ENCODE results near the gene GPM6B. TPM values are rescaled to one million over a fixed set of nuclear protein-coding genes. Genes with fewer than 3 reads are reported as not detected.

The GPM6B gene
- total and polyA plus RNA-seq, 2 experiments from 2014 or later = 82.6 to 95.4 TPM

- Histone ChIP-seq H3K9me2 (ENCODE audit: insufficient read depth) (no peaks in the 10 kb centered on the region), H3K4me3 (no peak overlapping the region), H3K4me1 (ENCODE audit: insufficient read depth) (0 out of 2 replicates have a peak, but pooled peaks cover 6% of the 10 kb centered on the region), H3K27ac (ENCODE audit: low read depth) (no peak overlapping the region), H2AFZ (no peak overlapping the region), H3F3A (replicated peaks; ENCODE audit: low read depth) (no peaks in the 10 kb centered on the region), H3K36me3 (ENCODE audit: insufficient read depth) (no peaks in the 10 kb centered on the region), H4K20me1 (replicated peaks; ENCODE audit: insufficient read depth) (no peaks in the 10 kb centered on the region), H3K79me2 (replicated peaks; ENCODE audit: insufficient read depth) (peaks cover 9% of the 10 kb centered on the region; the same call in 1 of the 2 replicates), H3K4me2 (no peak overlapping the region), H3K27me3 (ENCODE audit: insufficient read depth) (no peaks in the 10 kb centered on the region)
- no peaks in the 10 kb centered on the region for H3K9me3 Mint-ChIP-seq
- H3K36me3 Mint-ChIP-seq (ENCODE audit: low read depth) = no peaks in the 10 kb centered on the region
- peaks cover 29% of the 10 kb centered on the region for H3K4me1 Mint-ChIP-seq
- no peak for TF ChIP-seq ZNF331 (CRISPR knock-in tag; IDR thresholded peaks at IDR 0.05; ENCODE audit: low read depth)
- TF ChIP-seq NANOG (IDR thresholded peaks at IDR 0.05; ENCODE audit: borderline replicate concordance) = no peak
- TF ChIP-seq EZH2 (IDR thresholded peaks at IDR 0.05; ENCODE audit: low read depth, unreplicated experiment) = no peak
- TF ChIP-seq STAT1 (IDR thresholded peaks at IDR 0.05; ENCODE audit: unreplicated experiment) = no peak
- no peak for TF ChIP-seq POLR2AphosphoS5 (IDR thresholded peaks at IDR 0.05; ENCODE audit: low read depth)
- TF ChIP-seq ZNF462 (CRISPR knock-in tag; IDR thresholded peaks at IDR 0.05) = no peak
- no peak for TF ChIP-seq EZH2phosphoT487 (IDR thresholded peaks at IDR 0.05; ENCODE audit: unreplicated experiment)
- TF ChIP-seq CREB1 (CRISPR knock-in tag; IDR thresholded peaks at IDR 0.05; ENCODE audit: low read depth) = no peak
- no peak for TF ChIP-seq JUNB (IDR thresholded peaks at IDR 0.05; ENCODE audit: unreplicated experiment)
- TF ChIP-seq ETS1 (IDR thresholded peaks at IDR 0.05) = no peak
- no peak for TF ChIP-seq REST (IDR thresholded peaks at IDR 0.05; ENCODE audit: unreplicated experiment)
- no peak for TF ChIP-seq CTCF (conservative IDR thresholded peaks at IDR 0.05; ENCODE audit: low read depth in 2 of 2)
- TF ChIP-seq ZNF114 (CRISPR knock-in tag; IDR thresholded peaks at IDR 0.05) = no peak
- H3K27me3 Mint-ChIP-seq (ENCODE audit: insufficient read depth, low read depth, poor library complexity) = peaks cover 8% of the 10 kb centered on the region
- ATAC-seq (no peak), DNase-seq (ENCODE audit: low spot score) (no peak)
- H3K4me3 Mint-ChIP-seq = no peak overlapping the region
- H3K27ac Mint-ChIP-seq = no peak overlapping the region; the same call in 1 of the 2 replicates
These were observed 26.4 kb downstream of the GPM6B start for GRCh38 chrX:13790206-13791131.

All from GM23338 (cell line).